GM19395 (cell line): ENCODE data around the gene GALNT5.

ENCODE experiments used
- ATAC-seq: cut with Tn5 transposase; IDR thresholded peaks from one replicate; pipeline ENCODE4 v1.9.1; 2021; ENCODE audit warnings: mild to moderate bottlenecking, moderate library complexity; ENCODE audit not compliant: unreplicated experiment

Gene GALNT5

GRCh38 chr2:157362627-157363026 is 105.1 kb downstream of the GALNT5 start:
- no peak for ATAC-seq

GRCh38 chr2:157363612-157364101 is 106.2 kb downstream of the GALNT5 start:
- ATAC-seq, result peak; percentile 59
